Activated naive CD8-positive, alpha-beta T cell (primary cell): ENCODE results near the gene C19orf85.
A peak's percentile ranks its signal among the peaks of the same experiment; 100 is the strongest.
"Not testable (repeated sequence)": the region's sequence is repeated elsewhere in the genome, so short reads cannot be mapped to it uniquely, and the experiment has no call there.

Source experiments
- H3K27ac Mint-ChIP-seq: one replicate; pipeline ENCODE4 v1.8.0; 2021; ENCODE audit warnings: mixed read lengths
- H3K27me3 Mint-ChIP-seq: one replicate; pipeline ENCODE4 v1.8.0; 2021; ENCODE audit warnings: mixed read lengths
- H3K36me3 Mint-ChIP-seq: one replicate; pipeline ENCODE4 v1.8.0; 2021; ENCODE audit warnings: mixed read lengths
- H3K4me1 Mint-ChIP-seq: one replicate; pipeline ENCODE4 v1.8.0; 2021; ENCODE audit warnings: low read depth, mixed read lengths
- H3K4me3 Mint-ChIP-seq: one replicate; pipeline ENCODE4 v1.8.0; 2021; ENCODE audit warnings: mild to moderate bottlenecking, mixed read lengths
- H3K9me3 Mint-ChIP-seq: one replicate; pipeline ENCODE4 v1.8.0; 2021; ENCODE audit warnings: low read depth, mixed read lengths

Gene C19orf85

GRCh38 chr19:55459950-55460657 lies 4.4 kb downstream of the C19orf85 start:
- peaks cover 24% of the 10 kb centered on the region for H3K4me1 Mint-ChIP-seq
- no peaks in the 10 kb centered on the region for H3K36me3 Mint-ChIP-seq
- H3K4me3 Mint-ChIP-seq = peak overlapping the region; percentile 89
- H3K27ac Mint-ChIP-seq = peak overlapping the region; percentile 73
- H3K9me3 Mint-ChIP-seq = no peaks in the 10 kb centered on the region
- H3K27me3 Mint-ChIP-seq = no peaks in the 10 kb centered on the region

GRCh38 chr19:55459551-55459949 lies 5.0 kb downstream of the C19orf85 start:
- no peak overlapping the region for H3K4me3 Mint-ChIP-seq
- H3K36me3 Mint-ChIP-seq = peaks cover 3% of the 10 kb centered on the region
- no peaks in the 10 kb centered on the region for H3K9me3 Mint-ChIP-seq

GRCh38 chr19:55457683-55458457 lies 6.7 kb downstream of the C19orf85 start:
- H3K4me1 Mint-ChIP-seq = peaks cover 29% of the 10 kb centered on the region
- peaks cover 3% of the 10 kb centered on the region for H3K27me3 Mint-ChIP-seq
- no peaks in the 10 kb centered on the region for H3K9me3 Mint-ChIP-seq
- H3K4me3 Mint-ChIP-seq = no peak overlapping the region
- H3K27ac Mint-ChIP-seq = peak overlapping the region; percentile 17
- peaks cover 7% of the 10 kb centered on the region for H3K36me3 Mint-ChIP-seq

More at GRCh38 chr19:55459551-55459949, 5.0 kb downstream of the C19orf85 start:
- Mint-ChIP-seq H3K27ac (no peak overlapping the region), H3K27me3 (no peaks in the 10 kb centered on the region), H3K4me1 (peaks cover 24% of the 10 kb centered on the region)

GRCh38 chr19:55456347-55456746 lies 8.2 kb downstream of the C19orf85 start:
- no peak overlapping the region for H3K27ac Mint-ChIP-seq
- no peak overlapping the region for H3K4me3 Mint-ChIP-seq
- H3K9me3 Mint-ChIP-seq = no peaks in the 10 kb centered on the region
- H3K36me3 Mint-ChIP-seq = peaks cover 7% of the 10 kb centered on the region
- peaks cover 22% of the 10 kb centered on the region for H3K4me1 Mint-ChIP-seq
- peaks cover 3% of the 10 kb centered on the region for H3K27me3 Mint-ChIP-seq

GRCh38 chr19:55455576-55456235 lies 8.8 kb downstream of the C19orf85 start:
- Mint-ChIP-seq H3K27ac (no peak overlapping the region), H3K36me3 (peaks cover 7% of the 10 kb centered on the region), H3K4me1 (peaks cover 18% of the 10 kb centered on the region), H3K9me3 (no peaks in the 10 kb centered on the region), H3K27me3 (peaks cover 3% of the 10 kb centered on the region), H3K4me3 (no peak overlapping the region)

GRCh38 chr19:55454787-55455243 lies 9.7 kb downstream of the C19orf85 start:
- H3K9me3 Mint-ChIP-seq = no peaks in the 10 kb centered on the region
- H3K27me3 Mint-ChIP-seq = peaks cover 3% of the 10 kb centered on the region
- peaks cover 7% of the 10 kb centered on the region for H3K36me3 Mint-ChIP-seq
- H3K27ac Mint-ChIP-seq = no peak overlapping the region
- H3K4me1 Mint-ChIP-seq = peaks cover 10% of the 10 kb centered on the region
- no peak overlapping the region for H3K4me3 Mint-ChIP-seq

- no peak overlapping the region for H3K27ac Mint-ChIP-seq
- H3K9me3 Mint-ChIP-seq = no peaks in the 10 kb centered on the region
- H3K36me3 Mint-ChIP-seq = peaks cover 7% of the 10 kb centered on the region
- peaks cover 3% of the 10 kb centered on the region for H3K27me3 Mint-ChIP-seq
- peaks cover 8% of the 10 kb centered on the region for H3K4me1 Mint-ChIP-seq
- H3K4me3 Mint-ChIP-seq = peak overlapping the region; percentile 60
Measured at GRCh38 chr19:55453511-55454260, 10.9 kb downstream of the C19orf85 start.

GRCh38 chr19:55452749-55453346 lies 11.7 kb downstream of the C19orf85 start:
- Mint-ChIP-seq H3K36me3 (peaks cover 7% of the 10 kb centered on the region), H3K27me3 (peaks cover 3% of the 10 kb centered on the region), H3K9me3 (no peaks in the 10 kb centered on the region), H3K4me3 (peak overlapping the region; percentile 60), H3K4me1 (peaks cover 8% of the 10 kb centered on the region), H3K27ac (no peak overlapping the region)

- peaks cover 7% of the 10 kb centered on the region for H3K36me3 Mint-ChIP-seq
- peak overlapping the region; percentile 78 for H3K4me3 Mint-ChIP-seq
- peaks cover 3% of the 10 kb centered on the region for H3K27me3 Mint-ChIP-seq
- no peak overlapping the region for H3K27ac Mint-ChIP-seq
- peaks cover 8% of the 10 kb centered on the region for H3K4me1 Mint-ChIP-seq
- no peaks in the 10 kb centered on the region for H3K9me3 Mint-ChIP-seq
Measured at GRCh38 chr19:55451965-55452748, 12.4 kb downstream of the C19orf85 start.

GRCh38 chr19:55451163-55451964 lies 13.2 kb downstream of the C19orf85 start:
- H3K4me3 Mint-ChIP-seq = peak overlapping the region; percentile 78
- H3K27ac Mint-ChIP-seq = no peak overlapping the region

GRCh38 chr19:55449469-55449868 lies 15.1 kb downstream of the C19orf85 start:
- Mint-ChIP-seq H3K27ac (no peak overlapping the region), H3K27me3 (peaks cover 11% of the 10 kb centered on the region), H3K4me1 (peaks cover 8% of the 10 kb centered on the region), H3K9me3 (no peaks in the 10 kb centered on the region), H3K4me3 (no peak overlapping the region), H3K36me3 (peaks cover 5% of the 10 kb centered on the region)

More at GRCh38 chr19:55451163-55451964, 13.2 kb downstream of the C19orf85 start:
- no peaks in the 10 kb centered on the region for H3K9me3 Mint-ChIP-seq
- H3K27me3 Mint-ChIP-seq = peaks cover 3% of the 10 kb centered on the region
- H3K4me1 Mint-ChIP-seq = peaks cover 8% of the 10 kb centered on the region
- peaks cover 7% of the 10 kb centered on the region for H3K36me3 Mint-ChIP-seq

- H3K4me3 Mint-ChIP-seq, H3K9me3 Mint-ChIP-seq, H3K36me3 Mint-ChIP-seq, H3K27ac Mint-ChIP-seq, H3K4me1 Mint-ChIP-seq: not testable (repeated sequence)
- H3K27me3 Mint-ChIP-seq = peaks cover 17% of the 10 kb centered on the region
Measured at GRCh38 chr19:55448175-55448490, 16.4 kb downstream of the C19orf85 start.
